Lower leg skin (tissue), 4 donors: ENCODE results near the gene ANKRD13D. TPM values are rescaled to one million over a fixed set of nuclear protein-coding genes. Genes with fewer than 3 reads are reported as not detected.

Source experiments
- DNase-seq, 2 donors: peaks; one replicate each; pipeline ENCODE4 v3.0.0-alpha.2; 2019; ENCODE audit warnings: low spot score in 2 of 2
- H3K4me3 ChIP-seq: fragments of 200-600 bp; sonication (generic); 2 replicates; pipeline ENCODE4 v1.5.1; 2017; ENCODE audit warnings: mild to moderate bottlenecking, low read depth; ENCODE audit not compliant: poor library complexity, severe bottlenecking
- CTCF ChIP-seq, 3 donors: fragments of 450-650 bp; IDR thresholded peaks; one replicate each; pipeline ENCODE4 v1.5.1; 2016; ENCODE audit warnings: antibody characterized with exemption in 3 of 3, mild to moderate bottlenecking in 3 of 3, moderate library complexity in 2 of 3
- POLR2A ChIP-seq, 2 donors: fragments of 450-650 bp; IDR thresholded peaks; one replicate each; pipeline ENCODE4 v1.6.1; 2016 to 2017; ENCODE audit warnings: antibody characterized with exemption in 2 of 2, mild to moderate bottlenecking in 1 of 2, moderate library complexity in 1 of 2
- WGBS, 2 donors: methylation state at CpG; one replicate each; pipeline ENCODE4 v1.1.5; 2018; 5-methylcytosine and 5-hydroxymethylcytosine counted together
- intact Hi-C: fragments of 100-400 bp; cut with DNase I; formaldehyde crosslinking; loops from one replicate; pipeline ENCODE4 v1.15.0; 2023; ENCODE audit warnings: low total_unique reads
- total RNA-seq, 4 donors: library from RNA; depleted of rRNA; stranded (reverse); fragments of >200 nt; gene quantifications; one replicate each; pipeline ENCODE4 v1.1.0, GENCODE V29; 2016

Gene ANKRD13D
- total RNA-seq, 4 donors from 2014 or later: 60.5 to 84.7 (median 72.8) TPM

DNA sequence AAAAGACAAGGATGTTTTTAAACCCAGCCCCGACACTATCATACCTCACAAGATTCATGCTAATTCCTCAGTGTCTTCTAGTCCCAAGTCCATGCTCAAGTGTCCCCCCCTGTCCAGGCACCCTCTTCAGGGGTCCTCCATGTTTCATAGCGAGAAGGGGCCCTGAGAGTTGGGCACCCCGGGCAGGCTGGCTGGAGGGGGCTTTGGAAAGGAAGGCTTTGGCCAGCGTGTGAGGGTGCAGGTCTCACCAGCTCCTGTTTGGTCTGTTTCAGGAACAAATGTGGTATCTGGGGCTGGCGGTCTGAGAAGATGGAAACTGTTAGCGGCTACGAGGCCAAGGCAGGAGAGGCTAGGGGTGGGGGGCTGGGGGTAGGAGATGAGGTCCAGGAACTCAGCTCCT lies 9.7 kb downstream of the ANKRD13D start:
- no peak for TF ChIP-seq CTCF (IDR thresholded peaks at IDR 0.05)
- TF ChIP-seq POLR2A (IDR thresholded peaks at IDR 0.05): no peak
- no peak overlapping the region for H3K4me3 ChIP-seq
- intact Hi-C loops: no loop called here
- 96% methylated on average over 7 of the region's 7 CpGs for WGBS, 2 donors
- DNase-seq: no peak

GRCh38 chr11:67299471-67300191 lies 10.5 kb downstream of the ANKRD13D start:
- WGBS, 2 donors: 93 to 97% methylated on average over 23 to 25 of the region's 29 CpGs
- no peak overlapping the region for H3K4me3 ChIP-seq
- no peak for TF ChIP-seq CTCF (IDR thresholded peaks at IDR 0.05)
- TF ChIP-seq POLR2A (IDR thresholded peaks at IDR 0.05): no peak
- DNase-seq: peak in 1 of 2 donors; percentile 77
- intact Hi-C loops: no loop called here

GRCh38 chr11:67300256-67300755 lies 11.2 kb downstream of the ANKRD13D start:
- intact Hi-C loops: no loop called here
- TF ChIP-seq CTCF (IDR thresholded peaks at IDR 0.05) (no peak), POLR2A (IDR thresholded peaks at IDR 0.05) (no peak)
- DNase-seq: no peak
- H3K4me3 ChIP-seq: no peak overlapping the region
- WGBS, 2 donors: 83 to 94% methylated on average over 12 to 13 of the region's 13 CpGs

GRCh38 chr11:67300756-67301312 lies 11.7 kb downstream of the ANKRD13D start:
- intact Hi-C loops: no loop called here
- 81 to 90% methylated on average over 14 to 22 of the region's 22 CpGs for WGBS, 2 donors
- TF ChIP-seq CTCF (IDR thresholded peaks at IDR 0.05) (no peak), POLR2A (IDR thresholded peaks at IDR 0.05) (no peak)
- no peak overlapping the region for H3K4me3 ChIP-seq
- no peak for DNase-seq

- H3K4me3 ChIP-seq: no peak overlapping the region
- intact Hi-C loops: no loop called here
- no peak for TF ChIP-seq POLR2A (IDR thresholded peaks at IDR 0.05)
- TF ChIP-seq CTCF (IDR thresholded peaks at IDR 0.05): no peak
- WGBS, 2 donors: 89 to 91% methylated on average over 17 to 20 of the region's 28 CpGs
- DNase-seq: peak in 1 of 2 donors; percentile 87
These were observed 12.3 kb downstream of the ANKRD13D start for GRCh38 chr11:67301313-67301921.
